Neural crest cell (in vitro differentiated cells): ENCODE data around the gene CFD. TPM values are rescaled to one million over a fixed set of nuclear protein-coding genes. Genes with fewer than 3 reads are reported as not detected.

ENCODE experiments used
- DNase-seq: peaks from one replicate; pipeline ENCODE4 v3.0.0; 2021; ENCODE audit warnings: low read depth, mixed read lengths, low spot score
- H3K27ac Mint-ChIP-seq: one replicate; pipeline ENCODE4 v1.8.0; 2021; ENCODE audit warnings: mild to moderate bottlenecking, mixed read lengths; ENCODE audit not compliant: unreplicated experiment
- H3K27me3 Mint-ChIP-seq: 2 replicates; pipeline ENCODE4 v1.8.0; 2021; ENCODE audit warnings: low read depth, mild to moderate bottlenecking, mixed read lengths
- H3K36me3 Mint-ChIP-seq: 2 replicates; pipeline ENCODE4 v1.8.0; 2021; ENCODE audit warnings: low read depth, mild to moderate bottlenecking, mixed read lengths
- H3K4me1 Mint-ChIP-seq: 2 replicates; pipeline ENCODE4 v1.8.0; 2021; ENCODE audit warnings: mixed read lengths
- H3K4me3 Mint-ChIP-seq: one replicate; pipeline ENCODE4 v1.8.0; 2021; ENCODE audit warnings: mild to moderate bottlenecking, mixed read lengths
- H3K9me3 Mint-ChIP-seq: 2 replicates; pipeline ENCODE4 v1.8.0; 2021; ENCODE audit warnings: mixed read lengths
- CTCF ChIP-seq: fragments of 200-600 bp; sonication (generic); conservative IDR thresholded peaks from 2 replicates; pipeline ENCODE4 v1.5.0; 2021; ENCODE audit warnings: antibody characterized with exemption, mild to moderate bottlenecking
- total RNA-seq: library from RNA; stranded (reverse); gene quantifications from 2 replicates; pipeline ENCODE4 v1.2.1, GENCODE V29; 2021

Gene CFD
- total RNA-seq, 1 donor from 2014 or later: not detected

DNA sequence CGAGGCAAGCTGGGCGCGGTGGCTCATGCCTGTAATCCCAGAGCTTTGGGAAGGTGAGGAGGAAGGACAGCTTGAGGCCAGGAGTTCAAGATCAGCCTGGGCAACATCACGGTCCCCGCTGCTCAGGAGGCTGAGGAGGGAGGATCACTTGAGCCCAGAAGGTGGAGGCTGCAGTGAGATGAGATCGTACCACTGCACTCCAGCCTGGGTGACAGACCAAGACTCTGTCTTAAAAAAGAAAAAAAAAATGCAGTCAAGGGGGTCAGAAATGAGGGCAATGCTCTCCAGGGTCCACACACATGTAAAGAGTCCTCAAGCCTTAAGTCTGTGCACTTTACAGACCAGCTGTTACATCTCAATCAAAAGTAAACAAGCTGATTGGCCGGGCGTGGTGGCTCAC lies 45.1 kb downstream of the CFD start:
- no peaks in the 10 kb centered on the region for H3K9me3 Mint-ChIP-seq
- no peaks in the 10 kb centered on the region for H3K27me3 Mint-ChIP-seq
- no peak overlapping the region for H3K27ac Mint-ChIP-seq
- no peaks in the 10 kb centered on the region for H3K36me3 Mint-ChIP-seq
- no peaks in the 10 kb centered on the region for H3K4me1 Mint-ChIP-seq
- TF ChIP-seq CTCF: no peak
- no peak for DNase-seq
- no peak overlapping the region for H3K4me3 Mint-ChIP-seq

- no peak overlapping the region for H3K27ac Mint-ChIP-seq
- H3K36me3 Mint-ChIP-seq: no peaks in the 10 kb centered on the region
- H3K27me3 Mint-ChIP-seq: no peaks in the 10 kb centered on the region
- no peak for DNase-seq
- H3K9me3 Mint-ChIP-seq: no peaks in the 10 kb centered on the region
- no peak overlapping the region for H3K4me3 Mint-ChIP-seq
- H3K4me1 Mint-ChIP-seq: no peaks in the 10 kb centered on the region
- TF ChIP-seq CTCF: no peak
These were observed 47.0 kb downstream of the CFD start for GRCh38 chr19:906480-906879.

GRCh38 chr19:907183-907853 lies 47.9 kb downstream of the CFD start:
- Mint-ChIP-seq H3K4me3 (no peak overlapping the region), H3K27ac (no peak overlapping the region), H3K9me3 (no peaks in the 10 kb centered on the region), H3K36me3 (no peaks in the 10 kb centered on the region), H3K27me3 (no peaks in the 10 kb centered on the region), H3K4me1 (no peaks in the 10 kb centered on the region)
- TF ChIP-seq CTCF: no peak
- no peak for DNase-seq

GRCh38 chr19:911197-912033 lies 52.0 kb downstream of the CFD start:
- Mint-ChIP-seq H3K9me3 (no peaks in the 10 kb centered on the region), H3K27ac (no peak overlapping the region), H3K4me3 (peak overlapping the region; percentile 84), H3K4me1 (no peaks in the 10 kb centered on the region), H3K36me3 (no peaks in the 10 kb centered on the region), H3K27me3 (peaks cover 6% of the 10 kb centered on the region)
- no peak for DNase-seq
- TF ChIP-seq CTCF: no peak

DNA sequence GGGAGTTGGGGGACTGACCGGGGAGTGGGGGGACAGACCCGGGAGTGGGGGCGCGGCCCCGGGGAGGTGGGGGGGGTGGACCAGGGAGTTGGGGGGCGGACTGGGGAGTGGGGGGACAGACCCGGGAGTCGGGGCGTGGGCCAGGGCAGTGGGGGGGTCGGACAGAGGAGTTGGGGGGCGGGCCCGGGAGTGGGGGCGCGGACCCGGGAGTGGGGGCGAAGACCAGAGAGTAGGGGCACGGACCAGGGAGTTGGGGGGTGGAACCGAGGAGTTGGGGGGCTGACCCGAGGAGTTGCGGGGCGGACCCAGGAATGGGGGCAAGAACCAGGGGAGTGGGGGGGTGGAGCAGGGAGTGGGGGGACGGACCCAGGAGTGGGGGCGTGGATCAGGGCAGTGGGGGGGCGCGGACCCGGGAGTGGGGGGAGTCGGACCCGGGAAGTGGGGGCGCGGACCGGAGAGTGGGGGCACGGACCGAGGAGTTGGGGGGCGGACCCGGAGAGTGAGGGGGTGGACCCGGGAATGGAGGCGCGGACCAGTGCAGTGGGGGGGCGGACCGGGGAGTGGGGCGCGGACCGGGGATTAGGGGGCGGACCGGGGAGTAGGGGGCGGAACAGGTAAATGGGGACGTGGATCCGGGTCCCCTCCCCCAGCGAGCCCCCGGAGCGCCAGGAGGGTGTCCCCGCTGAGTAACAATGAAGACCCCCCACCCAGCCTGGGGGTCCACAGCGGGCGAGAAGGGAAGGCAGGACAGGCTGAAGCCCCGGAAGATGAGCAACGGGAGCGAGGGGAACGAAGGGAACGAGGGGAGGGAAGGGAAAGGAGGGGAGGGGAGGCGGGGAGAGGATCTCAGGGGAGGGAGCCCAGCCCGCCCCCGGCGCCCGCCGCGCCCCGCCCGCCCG lies 53.0 kb downstream of the CFD start:
- peak overlapping the region; percentile 72 for H3K4me3 Mint-ChIP-seq
- no peak for DNase-seq
- peaks cover 10% of the 10 kb centered on the region for H3K27me3 Mint-ChIP-seq
- H3K36me3 Mint-ChIP-seq: no peaks in the 10 kb centered on the region
- no peak for TF ChIP-seq CTCF
- H3K27ac Mint-ChIP-seq: no peak overlapping the region
- H3K4me1 Mint-ChIP-seq: no peaks in the 10 kb centered on the region
- no peaks in the 10 kb centered on the region for H3K9me3 Mint-ChIP-seq
